HEK293T (cell line): ENCODE data around the gene NRG3.

Experiments used
- ELF4 ChIP-seq: fragments of 450-650 bp; IDR thresholded peaks from 2 replicates; pipeline ENCODE4 v1.6.1; 2017; ENCODE audit warnings: antibody characterized with exemption
- FOXK2 ChIP-seq: fragments of 450-650 bp; IDR thresholded peaks from 2 replicates; pipeline ENCODE4 v1.6.1; 2016; ENCODE audit warnings: mild to moderate bottlenecking
- FOXM1 ChIP-seq: fragments of 450-650 bp; IDR thresholded peaks from 2 replicates; pipeline ENCODE4 v1.6.1; 2017; ENCODE audit warnings: mild to moderate bottlenecking, borderline replicate concordance
- L3MBTL2 ChIP-seq: fragments of 450-650 bp; conservative IDR thresholded peaks from 2 replicates; pipeline ENCODE4 v1.6.1; 2016; ENCODE audit warnings: mild to moderate bottlenecking
- LEF1 ChIP-seq: fragments of 450-650 bp; IDR thresholded peaks from 2 replicates; pipeline ENCODE4 v1.6.1; 2017; ENCODE audit warnings: mild to moderate bottlenecking, borderline replicate concordance
- NFRKB ChIP-seq: fragments of 450-650 bp; IDR thresholded peaks from 2 replicates; pipeline ENCODE4 v1.6.1; 2016; ENCODE audit warnings: mild to moderate bottlenecking, moderate library complexity
- SP1 ChIP-seq: fragments of 450-650 bp; IDR thresholded peaks from 2 replicates; pipeline ENCODE4 v1.6.1; 2017
- TARDBP ChIP-seq: fragments of 450-650 bp; IDR thresholded peaks from 2 replicates; pipeline ENCODE4 v1.6.1; 2016
- ZNF384 ChIP-seq: fragments of 450-650 bp; IDR thresholded peaks from 2 replicates; pipeline ENCODE4 v1.6.1; 2016

GRCh38 chr10:82685087-82685486 is 810.1 kb downstream of the NRG3 start:
- TF ChIP-seq FOXM1 (no peak), SP1 (no peak), FOXK2 (no peak), L3MBTL2 (no peak), ELF4 (no peak), LEF1 (no peak), NFRKB (no peak), ZNF384 (no peak), TARDBP (no peak)
